Upper lobe of left lung (tissue), 6 donors: ENCODE results near the gene PDE5A. TPM values are rescaled to one million over a fixed set of nuclear protein-coding genes. Genes with fewer than 3 reads are reported as not detected.
A peak's percentile ranks its signal among the peaks of the same experiment; 100 is the strongest.

Experiments used
- ATAC-seq, 2 donors: fragments of 200-7000 bp; cut with Tn5 transposase; one replicate each; pipeline ENCODE4 v1.9.1; 2022; ENCODE audit warnings: mild to moderate bottlenecking in 2 of 2, moderate library complexity in 2 of 2; ENCODE audit not compliant: low FRiP score in 2 of 2
- DNase-seq, 2 donors: peaks; one replicate each; pipeline ENCODE4 v3.0.0-alpha.2; 2019 to 2020
- H3K27ac ChIP-seq, 4 donors: fragments of 200-600 bp; sonication (generic); one replicate each; pipeline ENCODE4 v1.5.1; 2016 to 2019
- H3K27me3 ChIP-seq, 4 donors: fragments of 200-600 bp; sonication (generic); one replicate each; pipeline ENCODE4 v1.5.1; 2017 to 2019
- H3K36me3 ChIP-seq, 4 donors: fragments of 200-600 bp; sonication (generic); one replicate each; pipeline ENCODE4 v1.5.1; 2016 to 2019
- H3K4me1 ChIP-seq, 4 donors: fragments of 200-600 bp; sonication (generic); one replicate each; pipeline ENCODE4 v1.5.1; 2018 to 2019
- H3K4me3 ChIP-seq, 4 donors: fragments of 200-600 bp; sonication (generic); one replicate each; pipeline ENCODE4 v1.5.1; 2017 to 2019; ENCODE audit warnings: mild to moderate bottlenecking in 2 of 4, moderate library complexity in 1 of 4
- H3K9me3 ChIP-seq, 4 donors: fragments of 200-600 bp; sonication (generic); one replicate each; pipeline ENCODE4 v1.5.1; 2018 to 2019
- EP300 ChIP-seq, 4 donors: sonication (generic); formaldehyde crosslinking; IDR thresholded peaks; one replicate each; pipeline ENCODE4 v1.5.1; 2017; ENCODE audit warnings: antibody characterized with exemption in 4 of 4, control low read depth in 2 of 4
- POLR2A ChIP-seq, 4 donors: fragments of 450-650 bp; IDR thresholded peaks; one replicate each; pipeline ENCODE4 v1.5.1; 2016 to 2017; ENCODE audit warnings: antibody characterized with exemption in 4 of 4, mild to moderate bottlenecking in 2 of 4
- POLR2AphosphoS5 ChIP-seq, 2 donors: sonication (generic); formaldehyde crosslinking; IDR thresholded peaks; one replicate each; pipeline ENCODE4 v1.5.1; 2017; ENCODE audit warnings: antibody characterized with exemption in 2 of 2
- WGBS, 2 donors: methylation state at CpG; one replicate each; pipeline ENCODE4 v1.1.5; 2017 to 2018; 5-methylcytosine and 5-hydroxymethylcytosine counted together
- total RNA-seq, 6 donors: library from RNA; depleted of rRNA in 4 of 6; stranded (reverse); fragments of >200 nt in 4 of 6; gene quantifications; one replicate each; pipeline versions ENCODE4 v1.1.0 to v1.2.1, GENCODE V29; 2016 to 2021
- TF ChIP-seq, protein P1 (sequence below), 6 experiments: fragments of 450-650 bp in 4 of 6; fragments of 200-600 bp in 2 of 6; sonication (generic) in 2 of 6; IDR thresholded peaks; one replicate each; pipeline ENCODE4 v1.5.1; 2016 to 2019; ENCODE audit warnings: antibody characterized with exemption in 6 of 6
- donor health status: DM: no; HTN: no; CAD: no; lungs with moderate emphysema.
- donor health status: DM: no; HTN: yes; CAD: no; lungs with severe emphysema.

PDE5A gene
- total RNA-seq, 6 donors from 2014 or later, result 17.2 to 37.8 (median 22.3) TPM

DNA sequence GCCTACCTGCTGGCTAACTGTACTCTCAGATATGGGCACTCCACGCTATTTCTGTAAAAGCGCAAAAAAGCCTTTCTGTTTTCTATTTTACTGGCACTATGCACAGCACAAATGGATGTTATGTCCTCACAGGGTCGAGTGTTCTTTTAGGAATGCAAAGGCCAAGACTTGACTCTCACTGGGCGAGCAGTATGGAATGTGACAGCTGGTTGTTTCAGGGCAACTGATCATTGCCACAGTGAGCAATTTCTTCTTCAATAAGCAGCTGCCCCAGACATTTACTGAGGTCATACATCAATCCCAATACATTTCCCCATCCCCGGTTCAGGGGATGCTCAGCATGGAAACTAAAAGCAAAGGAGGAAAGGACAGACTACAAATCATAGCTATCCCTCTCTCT lies 58.2 kb downstream of the PDE5A start:
- Histone ChIP-seq H3K9me3 (no peaks in the 10 kb centered on the region), H3K4me3 (no peak overlapping the region), H3K27me3 (no peaks in the 10 kb centered on the region), H3K4me1 (peaks cover 0 to 9% (median 2%) of the 10 kb centered on the region in 4 donors), H3K36me3 (no peaks in the 10 kb centered on the region), H3K27ac (peak overlapping the region in 1 of 4 donors; percentile 53)
- WGBS, 2 donors, result 65 to 66% methylated on average over 5 of the region's 5 CpGs
- no peak for DNase-seq
- no peak for ATAC-seq
- no peak for TF ChIP-seq POLR2AphosphoS5 (IDR thresholded peaks at IDR 0.05)

DNA sequence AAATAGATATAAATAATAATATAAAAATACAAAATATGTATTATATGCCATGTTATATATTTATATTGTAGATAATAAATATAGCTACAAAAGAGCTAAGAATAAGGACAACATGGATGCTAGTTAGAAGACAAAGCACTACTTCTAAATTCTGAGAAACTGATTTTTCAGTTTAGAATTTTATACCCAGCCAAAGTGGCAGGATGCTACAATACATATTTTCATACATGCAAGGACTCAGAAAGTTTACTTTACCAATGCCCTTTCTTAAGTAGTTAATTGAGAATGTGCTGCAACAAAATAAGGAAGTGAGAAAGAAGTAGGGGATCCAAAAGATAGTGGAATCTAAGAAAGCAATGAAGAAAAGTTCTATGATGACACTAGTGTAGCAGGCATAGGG lies 64.5 kb downstream of the PDE5A start:
- TF ChIP-seq POLR2AphosphoS5 (IDR thresholded peaks at IDR 0.05), result no peak
- no peak for TF ChIP-seq POLR2A (IDR thresholded peaks at IDR 0.05)
- TF ChIP-seq EP300 (IDR thresholded peaks at IDR 0.05), result no peak
- TF ChIP-seq, protein P1, sequence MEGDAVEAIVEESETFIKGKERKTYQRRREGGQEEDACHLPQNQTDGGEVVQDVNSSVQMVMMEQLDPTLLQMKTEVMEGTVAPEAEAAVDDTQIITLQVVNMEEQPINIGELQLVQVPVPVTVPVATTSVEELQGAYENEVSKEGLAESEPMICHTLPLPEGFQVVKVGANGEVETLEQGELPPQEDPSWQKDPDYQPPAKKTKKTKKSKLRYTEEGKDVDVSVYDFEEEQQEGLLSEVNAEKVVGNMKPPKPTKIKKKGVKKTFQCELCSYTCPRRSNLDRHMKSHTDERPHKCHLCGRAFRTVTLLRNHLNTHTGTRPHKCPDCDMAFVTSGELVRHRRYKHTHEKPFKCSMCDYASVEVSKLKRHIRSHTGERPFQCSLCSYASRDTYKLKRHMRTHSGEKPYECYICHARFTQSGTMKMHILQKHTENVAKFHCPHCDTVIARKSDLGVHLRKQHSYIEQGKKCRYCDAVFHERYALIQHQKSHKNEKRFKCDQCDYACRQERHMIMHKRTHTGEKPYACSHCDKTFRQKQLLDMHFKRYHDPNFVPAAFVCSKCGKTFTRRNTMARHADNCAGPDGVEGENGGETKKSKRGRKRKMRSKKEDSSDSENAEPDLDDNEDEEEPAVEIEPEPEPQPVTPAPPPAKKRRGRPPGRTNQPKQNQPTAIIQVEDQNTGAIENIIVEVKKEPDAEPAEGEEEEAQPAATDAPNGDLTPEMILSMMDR (IDR thresholded peaks at IDR 0.05), result no peak
- H3K4me3 ChIP-seq, result no peak overlapping the region
- H3K9me3 ChIP-seq, result peaks cover 7 to 16% (median 9%) of the 10 kb centered on the region in 4 donors
- H3K4me1 ChIP-seq, result peaks cover 0 to 9% (median 0%) of the 10 kb centered on the region in 4 donors
- peaks cover 0 to 33% (median 0%) of the 10 kb centered on the region in 4 donors for H3K36me3 ChIP-seq
- no peak for DNase-seq
- H3K27ac ChIP-seq, result no peak overlapping the region
- H3K27me3 ChIP-seq, result no peaks in the 10 kb centered on the region
- ATAC-seq, result no peak

DNA sequence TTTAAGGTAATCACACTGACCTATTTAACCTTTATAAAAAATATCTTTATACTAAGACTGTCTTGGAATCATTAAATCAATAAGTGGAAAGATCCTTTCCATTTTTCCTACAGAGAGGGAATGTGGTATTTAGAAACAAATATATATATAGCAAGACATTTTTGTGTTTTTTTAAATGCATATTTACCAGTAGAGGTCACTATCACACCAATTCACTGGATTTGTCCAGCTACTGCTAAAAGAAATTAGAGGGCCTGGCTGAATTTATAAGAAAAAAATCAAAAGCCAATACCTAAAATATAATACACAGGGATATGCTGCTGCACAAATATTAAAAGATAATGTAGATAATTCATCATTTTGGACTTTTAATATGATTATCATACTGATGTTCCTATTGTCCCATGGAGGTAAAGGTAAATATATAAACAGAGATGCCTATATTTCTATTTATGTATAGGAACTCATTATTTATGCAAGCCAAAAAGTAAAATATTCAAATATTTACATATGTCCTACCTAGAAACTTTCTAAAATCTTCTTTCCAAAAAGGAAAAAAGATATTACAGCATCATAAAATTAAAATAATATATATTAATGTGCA lies 69.5 kb downstream of the PDE5A start:
- Histone ChIP-seq H3K27me3 (no peaks in the 10 kb centered on the region), H3K4me1 (no peaks in the 10 kb centered on the region), H3K4me3 (no peak overlapping the region), H3K9me3 (peaks cover under 1 to 7% (median 6%) of the 10 kb centered on the region in 4 donors), H3K27ac (no peak overlapping the region), H3K36me3 (peaks cover 0 to 25% (median 0%) of the 10 kb centered on the region in 4 donors)
- TF ChIP-seq, protein P1 (IDR thresholded peaks at IDR 0.05), result peak in 5 of 6 experiments; percentile 25 to 43 (median 41)
- no peak for TF ChIP-seq EP300 (IDR thresholded peaks at IDR 0.05)
- ATAC-seq, result peak in 1 of 2 donors; percentile 44
- no peak for DNase-seq

DNA sequence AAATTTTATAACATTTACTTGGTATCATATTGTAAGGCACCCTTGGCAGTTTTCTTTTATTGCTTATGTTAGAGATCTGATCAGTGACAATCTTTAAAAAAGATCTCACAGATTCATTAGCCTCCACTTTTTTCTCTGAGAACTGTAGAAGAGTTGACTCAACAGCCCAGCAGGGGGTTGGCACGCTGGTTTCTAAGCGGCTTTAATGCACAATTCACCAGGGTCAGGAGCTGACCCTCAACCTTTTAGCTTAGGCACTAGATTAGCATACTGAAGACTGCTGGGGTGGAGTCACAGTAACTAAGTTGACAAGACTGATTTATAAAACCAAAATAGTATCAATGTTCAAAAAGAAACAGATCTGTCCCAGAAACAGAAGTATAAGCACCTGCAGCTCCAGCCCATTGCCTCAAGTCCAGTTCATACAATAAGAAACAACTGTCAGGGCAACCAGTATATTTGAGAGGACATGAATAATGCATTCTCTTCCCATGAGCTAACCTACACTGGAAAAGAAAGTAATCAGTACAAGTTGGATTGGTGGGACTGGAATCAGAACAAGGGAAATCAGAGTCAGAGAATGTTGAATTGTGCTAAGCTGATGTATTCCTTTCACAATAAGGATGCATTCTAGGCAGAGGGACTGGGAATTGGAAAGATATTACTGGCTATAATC lies 77.6 kb downstream of the PDE5A start:
- DNase-seq (no peak), ATAC-seq (no peak)
- no peaks in the 10 kb centered on the region for H3K4me1 ChIP-seq
- no peaks in the 10 kb centered on the region for H3K9me3 ChIP-seq
- H3K27me3 ChIP-seq, result no peaks in the 10 kb centered on the region
- no peak for TF ChIP-seq EP300 (IDR thresholded peaks at IDR 0.05)
- no peak for TF ChIP-seq POLR2A (IDR thresholded peaks at IDR 0.05)
- TF ChIP-seq, protein P1 (IDR thresholded peaks at IDR 0.05), result no peak
- no peak for TF ChIP-seq POLR2AphosphoS5 (IDR thresholded peaks at IDR 0.05)
- H3K27ac ChIP-seq, result no peak overlapping the region
- H3K36me3 ChIP-seq, result peaks cover 0 to 7% (median 0%) of the 10 kb centered on the region in 4 donors
- WGBS, 2 donors, result 95 to 97% methylated on average over 2 of the region's 2 CpGs
- no peak overlapping the region for H3K4me3 ChIP-seq

DNA sequence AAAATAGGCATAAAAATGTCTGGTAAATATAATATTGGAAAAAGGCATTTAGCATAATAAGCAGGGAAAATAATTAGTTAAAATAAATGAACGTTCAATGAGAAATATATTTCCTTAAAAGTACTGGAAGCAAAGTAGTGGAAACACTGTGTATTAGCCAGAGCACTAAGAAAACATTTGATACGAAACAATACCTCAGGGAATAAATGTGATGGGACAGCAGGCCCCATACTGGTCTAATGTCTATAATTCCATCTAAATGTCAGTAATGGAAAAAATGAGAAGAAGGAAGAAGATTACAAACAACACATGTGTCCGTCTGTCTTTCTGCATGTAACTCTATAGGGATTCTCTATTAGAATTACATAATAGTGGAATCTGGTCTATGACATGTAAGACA lies 79.0 kb downstream of the PDE5A start:
- Histone ChIP-seq H3K4me3 (no peak overlapping the region), H3K27me3 (no peaks in the 10 kb centered on the region), H3K4me1 (no peaks in the 10 kb centered on the region), H3K36me3 (peaks cover 0 to 7% (median 0%) of the 10 kb centered on the region in 4 donors), H3K27ac (no peak overlapping the region), H3K9me3 (no peaks in the 10 kb centered on the region)
- WGBS, 2 donors, result 74 to 88% methylated on average over 3 of the region's 3 CpGs
- no peak for TF ChIP-seq EP300 (IDR thresholded peaks at IDR 0.05)
- TF ChIP-seq, protein P1 (IDR thresholded peaks at IDR 0.05), result no peak
- no peak for TF ChIP-seq POLR2AphosphoS5 (IDR thresholded peaks at IDR 0.05)
- TF ChIP-seq POLR2A (IDR thresholded peaks at IDR 0.05), result no peak
- no peak for ATAC-seq
- DNase-seq, result no peak
